GM15510 (cell line): ENCODE results near the gene CASK.

Source experiments
- POLR2A ChIP-seq: IDR thresholded peaks from 3 replicates; pipeline ENCODE4 v1.6.1; 2011; ENCODE audit warnings: borderline replicate concordance; ENCODE audit not compliant: insufficient read length; ENCODE audit errors: extremely low read depth

Gene CASK

DNA sequence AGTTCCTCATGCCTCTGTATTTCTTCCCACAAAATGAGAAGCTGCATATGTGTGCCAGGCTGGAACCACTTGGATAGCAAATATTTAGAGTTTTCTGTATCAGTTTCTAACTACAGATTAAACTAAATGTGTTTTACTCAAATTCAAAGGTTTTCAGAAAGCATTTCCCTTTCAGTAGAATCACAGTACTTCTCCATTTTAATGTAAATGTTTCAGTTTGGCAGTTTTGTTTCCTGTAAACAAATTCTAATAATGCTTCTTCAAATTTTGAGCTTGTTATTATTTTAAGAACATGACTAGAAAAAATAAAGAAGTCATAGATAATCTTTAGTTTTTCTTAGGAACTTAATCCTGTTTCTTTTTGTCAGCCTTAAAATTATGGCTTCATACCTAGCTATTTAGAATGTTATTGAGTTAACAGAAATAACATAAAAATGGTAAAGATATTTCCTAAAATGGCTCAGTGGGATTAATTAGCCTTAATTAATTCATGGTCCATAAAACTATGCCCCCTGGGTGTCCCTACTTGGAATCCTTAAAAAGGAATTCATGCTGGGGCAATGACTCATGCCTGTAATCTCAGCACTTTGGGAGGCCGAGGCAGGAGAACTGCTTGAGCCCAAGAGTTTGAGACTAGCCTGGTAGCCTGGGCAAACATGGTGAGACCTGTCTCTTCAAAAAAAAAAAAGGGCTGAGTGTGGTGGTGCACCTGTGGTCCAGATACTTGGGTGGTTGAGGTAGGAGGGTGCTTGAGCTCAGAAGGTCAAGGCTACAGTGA lies 318.4 kb downstream of the CASK start:
- no peak for TF ChIP-seq POLR2A

DNA sequence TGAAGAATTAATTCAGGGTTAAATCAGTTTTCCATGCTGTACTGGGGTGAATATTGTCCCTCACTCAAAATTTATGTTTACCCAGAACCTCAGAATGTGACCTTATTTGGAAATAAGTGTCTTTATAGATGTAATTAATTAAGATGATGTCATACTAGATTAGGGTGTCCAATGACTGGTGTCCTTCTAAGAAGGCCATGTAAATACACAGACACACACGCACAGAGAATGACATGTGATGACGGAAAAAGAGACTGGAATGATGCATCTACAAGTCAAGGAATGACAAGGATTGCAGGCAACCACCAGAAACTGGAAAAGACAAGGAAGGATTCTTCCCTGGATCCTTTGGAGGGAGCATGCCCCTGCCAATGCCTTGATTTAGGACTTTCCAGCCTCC lies 319.2 kb downstream of the CASK start:
- TF ChIP-seq POLR2A, result no peak

DNA sequence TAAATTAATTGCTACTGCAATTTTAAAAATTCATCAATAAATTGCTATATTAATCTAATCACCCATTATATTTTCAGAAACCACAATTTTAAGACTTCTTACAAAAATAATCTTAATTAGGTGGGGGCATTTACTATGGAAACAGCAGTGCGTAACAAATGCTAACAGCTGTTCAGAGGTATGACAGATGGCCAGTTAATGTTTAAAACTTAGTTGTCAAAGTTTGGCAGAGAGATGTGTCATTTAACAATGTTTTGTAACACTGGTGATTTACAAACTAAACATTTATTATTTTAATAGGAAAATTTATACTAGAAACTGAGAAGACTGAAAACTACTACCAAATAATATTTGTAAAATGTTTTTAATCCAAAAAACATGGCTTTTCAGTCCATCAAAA lies 319.8 kb downstream of the CASK start:
- no peak for TF ChIP-seq POLR2A

GRCh38 chrX:41602816-41603345 lies 320.5 kb downstream of the CASK start:
- TF ChIP-seq POLR2A, result no peak

DNA sequence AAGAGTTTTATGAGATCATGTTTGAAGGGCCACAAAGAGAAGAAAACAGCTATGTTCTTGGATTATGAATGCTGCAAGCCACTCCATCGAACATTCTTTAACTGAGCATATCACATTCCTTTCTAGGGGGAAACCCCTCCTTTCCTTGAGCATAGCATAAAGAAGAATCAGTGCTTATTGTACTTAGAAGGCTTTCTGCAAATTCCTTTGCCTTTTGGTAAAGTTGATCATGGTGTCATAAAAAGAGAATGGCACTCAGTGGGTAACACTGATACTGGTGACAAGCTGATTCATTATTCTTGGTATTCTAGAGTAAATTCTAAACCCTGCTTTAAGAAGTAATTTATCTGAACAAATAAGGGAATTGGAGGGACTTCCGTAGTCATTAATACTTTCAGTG lies 323.1 kb downstream of the CASK start:
- no peak for TF ChIP-seq POLR2A

DNA sequence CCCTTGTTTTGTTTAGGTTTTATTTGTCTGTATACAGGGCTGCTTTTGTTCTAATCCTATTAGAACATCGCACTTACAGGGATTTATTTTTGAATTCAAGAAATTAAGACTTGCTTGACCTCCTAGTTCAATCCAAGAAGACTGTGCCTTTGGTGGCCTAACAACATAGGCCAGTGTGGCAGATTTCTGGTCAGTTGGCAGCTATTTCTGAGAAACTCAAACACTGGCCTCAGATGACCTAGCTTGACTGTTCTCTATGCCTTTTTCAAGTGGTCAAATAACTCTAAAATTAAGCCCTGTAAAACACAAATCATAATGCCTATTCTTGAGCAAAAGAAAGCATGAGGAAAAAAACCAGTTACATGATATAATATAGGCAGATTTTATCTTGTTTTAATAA lies 323.8 kb downstream of the CASK start:
- TF ChIP-seq POLR2A, result no peak

- no peak for TF ChIP-seq POLR2A
Observed at GRCh38 chrX:41596596-41596995, 326.8 kb downstream of the CASK start.

- TF ChIP-seq POLR2A, result no peak
Observed at GRCh38 chrX:41594634-41595033, 328.7 kb downstream of the CASK start.

- no peak for TF ChIP-seq POLR2A
Observed at GRCh38 chrX:41591906-41592305, 331.4 kb downstream of the CASK start.

GRCh38 chrX:41590641-41591040 lies 332.7 kb downstream of the CASK start:
- TF ChIP-seq POLR2A, result no peak

GRCh38 chrX:41589634-41590270 lies 333.6 kb downstream of the CASK start:
- no peak for TF ChIP-seq POLR2A

- TF ChIP-seq POLR2A, result no peak
Observed at GRCh38 chrX:41588271-41588670, 335.1 kb downstream of the CASK start.

DNA sequence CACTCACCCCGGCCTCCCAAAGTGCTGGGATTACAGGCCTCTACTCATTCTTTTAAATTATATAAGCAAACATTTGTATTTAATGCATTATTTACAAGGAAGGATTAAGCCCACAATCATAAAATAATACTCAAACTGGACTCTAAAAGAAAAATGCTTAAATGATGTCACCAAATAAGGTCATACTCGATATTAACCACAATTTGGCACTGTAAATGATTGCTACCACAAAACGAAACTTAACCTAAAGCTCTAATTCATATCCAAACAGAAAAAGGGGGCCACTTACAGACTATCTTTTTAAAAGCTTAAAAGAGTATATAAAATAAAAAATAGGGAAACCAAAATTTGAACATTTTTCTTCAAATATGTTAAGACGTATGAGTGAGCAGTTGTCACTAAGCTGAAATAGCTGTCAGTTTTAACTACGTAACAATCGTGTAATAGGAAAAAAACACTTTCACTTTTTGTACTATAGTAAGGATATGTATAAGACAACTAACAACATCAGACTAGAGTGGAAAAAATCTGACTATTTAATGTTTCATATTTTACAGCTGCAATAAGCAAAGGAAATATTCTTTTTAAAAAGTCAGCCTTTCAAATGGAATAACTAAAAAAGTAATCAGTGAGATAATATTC lies 342.8 kb downstream of the CASK start:
- no peak for TF ChIP-seq POLR2A

DNA sequence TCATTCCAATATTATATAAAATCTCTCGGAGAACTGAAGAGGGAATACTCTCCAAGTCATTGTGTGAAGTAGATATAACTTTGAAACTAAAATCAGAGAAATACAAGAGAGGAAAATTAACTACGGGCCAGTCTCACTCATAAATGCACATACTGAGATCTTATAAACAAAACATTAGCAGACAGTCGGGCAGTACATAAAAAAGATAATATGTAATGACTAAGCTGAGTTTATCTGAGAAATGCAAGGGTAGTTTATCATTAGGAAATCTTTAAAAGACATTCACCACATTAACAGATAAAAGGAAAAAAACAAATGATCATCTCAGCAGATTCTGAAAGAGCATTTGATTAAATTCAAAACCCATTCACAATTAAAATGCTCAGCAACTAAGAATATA lies 359.5 kb downstream of the CASK start:
- TF ChIP-seq POLR2A, result no peak

GRCh38 chrX:41561045-41561444 lies 362.3 kb downstream of the CASK start:
- TF ChIP-seq POLR2A, result no peak

GRCh38 chrX:41559235-41560052 lies 363.9 kb downstream of the CASK start:
- TF ChIP-seq POLR2A, result no peak

- no peak for TF ChIP-seq POLR2A
Observed at GRCh38 chrX:41558531-41558930, 364.8 kb downstream of the CASK start.
